Endothelial cell of umbilical vein (primary cell): Measurements from ENCODE around the gene CACNG8.

Experiments used
- EZH2 ChIP-seq: IDR thresholded peaks from 2 replicates; pipeline ENCODE4 v1.6.1; 2012; ENCODE audit warnings: borderline replicate concordance, low read depth, mild to moderate bottlenecking, moderate library complexity, low read length, inconsistent platforms; ENCODE audit not compliant: severe bottlenecking
- FOS ChIP-seq: IDR thresholded peaks from 2 replicates; pipeline ENCODE4 v1.6.1; 2011; ENCODE audit warnings: mild to moderate bottlenecking, low read length, moderate library complexity, borderline replicate concordance; ENCODE audit not compliant: insufficient read depth
- GATA2 ChIP-seq: IDR thresholded peaks from 2 replicates; pipeline ENCODE4 v1.7.0; 2011; ENCODE audit warnings: low read depth, mild to moderate bottlenecking, moderate library complexity, mixed read lengths, low read length; ENCODE audit not compliant: insufficient read length, insufficient read depth
- JUN ChIP-seq: IDR thresholded peaks from 2 replicates; pipeline ENCODE4 v1.6.1; 2011; ENCODE audit warnings: borderline replicate concordance, low read depth; ENCODE audit not compliant: insufficient read length, insufficient read depth
- MYC ChIP-seq: IDR thresholded peaks from one replicate; pipeline ENCODE4 v1.6.1; 2011; ENCODE audit warnings: mild to moderate bottlenecking, low read depth, low read length
- POLR2A ChIP-seq: IDR thresholded peaks from 2 replicates; pipeline ENCODE4 v1.6.1; 2012; ENCODE audit warnings: low read depth, mild to moderate bottlenecking, control low read depth, low read length
- POLR2AphosphoS5 ChIP-seq: IDR thresholded peaks from 2 replicates; pipeline ENCODE4 v1.6.1; 2012; ENCODE audit warnings: low read depth, mild to moderate bottlenecking, control low read depth, low read length, moderate library complexity; ENCODE audit not compliant: insufficient read depth
- TF ChIP-seq, protein P1 (sequence below), 2 donors: IDR thresholded peaks; 1 replicate in 1 of 2; 2 replicates in 1 of 2; pipeline ENCODE4 v1.5.1; 2011; ENCODE audit warnings: low read length in 2 of 2, mild to moderate bottlenecking in 2 of 2, moderate library complexity in 2 of 2, control low read depth in 1 of 2, inconsistent platforms in 1 of 2, low read depth in 1 of 2; ENCODE audit not compliant: insufficient read depth in 1 of 2; ENCODE audit errors: extremely low read depth in 1 of 2
- TF ChIP-seq, protein P2 (sequence below): IDR thresholded peaks from 2 replicates; pipeline ENCODE4 v1.6.1; 2011; ENCODE audit not compliant: insufficient read depth, insufficient read length

DNA sequence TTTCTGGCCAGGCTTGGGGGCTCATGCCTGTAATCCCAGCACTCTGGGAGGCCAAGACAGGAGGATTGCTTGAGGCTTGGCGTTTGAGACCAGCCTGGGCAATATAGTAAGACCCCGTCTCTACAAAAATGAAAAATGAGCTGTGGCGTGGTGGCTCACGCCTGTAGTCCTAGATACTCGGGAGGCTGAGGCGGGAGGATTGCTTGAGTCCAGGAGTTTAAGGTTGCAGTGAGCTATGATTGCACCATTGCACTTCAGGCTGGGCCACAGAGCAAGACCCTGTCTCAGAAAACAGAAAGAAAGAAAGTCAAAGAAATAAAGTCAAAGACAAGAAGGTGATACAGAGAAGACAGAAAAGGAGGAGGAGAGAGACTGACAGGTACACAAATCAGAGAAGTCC, 26.2 kb downstream of the CACNG8 start:
- TF ChIP-seq, protein P1, sequence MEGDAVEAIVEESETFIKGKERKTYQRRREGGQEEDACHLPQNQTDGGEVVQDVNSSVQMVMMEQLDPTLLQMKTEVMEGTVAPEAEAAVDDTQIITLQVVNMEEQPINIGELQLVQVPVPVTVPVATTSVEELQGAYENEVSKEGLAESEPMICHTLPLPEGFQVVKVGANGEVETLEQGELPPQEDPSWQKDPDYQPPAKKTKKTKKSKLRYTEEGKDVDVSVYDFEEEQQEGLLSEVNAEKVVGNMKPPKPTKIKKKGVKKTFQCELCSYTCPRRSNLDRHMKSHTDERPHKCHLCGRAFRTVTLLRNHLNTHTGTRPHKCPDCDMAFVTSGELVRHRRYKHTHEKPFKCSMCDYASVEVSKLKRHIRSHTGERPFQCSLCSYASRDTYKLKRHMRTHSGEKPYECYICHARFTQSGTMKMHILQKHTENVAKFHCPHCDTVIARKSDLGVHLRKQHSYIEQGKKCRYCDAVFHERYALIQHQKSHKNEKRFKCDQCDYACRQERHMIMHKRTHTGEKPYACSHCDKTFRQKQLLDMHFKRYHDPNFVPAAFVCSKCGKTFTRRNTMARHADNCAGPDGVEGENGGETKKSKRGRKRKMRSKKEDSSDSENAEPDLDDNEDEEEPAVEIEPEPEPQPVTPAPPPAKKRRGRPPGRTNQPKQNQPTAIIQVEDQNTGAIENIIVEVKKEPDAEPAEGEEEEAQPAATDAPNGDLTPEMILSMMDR (IDR thresholded peaks at IDR 0.05; ENCODE audit: extremely low read depth in 1 of 2, insufficient read depth in 1 of 2, low read depth in 1 of 2, low read length in 2 of 2), result no peak
- TF ChIP-seq POLR2AphosphoS5 (no peak), POLR2A (no peak), MYC (no peak), EZH2 (no peak), JUN (no peak), GATA2 (no peak), FOS (no peak)
- TF ChIP-seq, protein P2, sequence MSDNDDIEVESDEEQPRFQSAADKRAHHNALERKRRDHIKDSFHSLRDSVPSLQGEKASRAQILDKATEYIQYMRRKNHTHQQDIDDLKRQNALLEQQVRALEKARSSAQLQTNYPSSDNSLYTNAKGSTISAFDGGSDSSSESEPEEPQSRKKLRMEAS, result no peak
